GM10847 (cell line): Measurements from ENCODE around the gene CKMT2.

ENCODE experiments used
- POLR2A ChIP-seq: IDR thresholded peaks from 2 replicates; pipeline ENCODE4 v1.6.1; 2011; ENCODE audit not compliant: insufficient read length; ENCODE audit errors: extremely low read depth

The CKMT2 gene

DNA sequence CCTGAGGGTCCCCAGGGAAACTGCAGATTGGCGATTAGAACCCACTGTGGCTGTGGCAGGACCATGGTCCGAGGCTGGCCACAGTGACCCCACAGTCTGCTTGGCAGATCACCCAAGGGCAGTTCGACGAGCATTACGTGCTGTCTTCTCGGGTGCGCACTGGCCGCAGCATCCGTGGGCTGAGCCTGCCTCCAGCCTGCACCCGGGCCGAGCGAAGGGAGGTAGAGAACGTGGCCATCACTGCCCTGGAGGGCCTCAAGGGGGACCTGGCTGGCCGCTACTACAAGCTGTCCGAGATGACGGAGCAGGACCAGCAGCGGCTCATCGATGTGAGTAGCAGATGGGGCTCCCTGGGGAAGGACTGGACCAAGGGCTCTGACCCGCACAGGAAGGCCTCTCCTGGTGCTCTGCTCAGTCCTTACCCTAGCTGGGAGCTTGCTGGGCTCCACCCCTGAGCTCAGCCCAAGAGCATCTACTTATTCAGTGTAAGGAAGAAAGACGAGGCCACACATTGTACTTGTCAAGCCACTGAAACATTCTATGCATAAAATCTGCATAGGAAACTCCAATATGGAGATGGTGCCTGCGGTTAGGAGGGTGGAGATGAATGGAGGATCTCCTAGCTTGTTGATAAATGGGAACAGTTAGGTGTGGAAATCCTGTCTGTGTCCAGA, 21.9 kb downstream of the CKMT2 start:
- TF ChIP-seq POLR2A, result no peak

DNA sequence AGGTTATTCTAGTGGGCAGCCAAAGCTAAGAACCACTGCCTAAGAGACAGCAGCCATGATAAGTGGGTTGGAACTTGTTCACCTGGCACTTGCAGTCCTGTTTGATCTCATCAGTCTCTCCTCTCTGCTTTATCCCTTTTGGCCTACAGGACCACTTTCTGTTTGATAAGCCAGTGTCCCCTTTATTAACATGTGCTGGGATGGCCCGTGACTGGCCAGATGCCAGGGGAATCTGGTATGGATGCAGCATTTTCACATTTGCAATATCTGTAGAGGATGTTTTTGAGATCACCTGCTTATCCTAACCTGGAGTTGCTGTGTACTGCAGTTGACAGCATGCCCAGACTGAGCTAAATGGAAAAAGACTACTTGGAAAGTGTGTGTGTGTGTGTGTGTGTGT, 23.6 kb downstream of the CKMT2 start:
- no peak for TF ChIP-seq POLR2A

DNA sequence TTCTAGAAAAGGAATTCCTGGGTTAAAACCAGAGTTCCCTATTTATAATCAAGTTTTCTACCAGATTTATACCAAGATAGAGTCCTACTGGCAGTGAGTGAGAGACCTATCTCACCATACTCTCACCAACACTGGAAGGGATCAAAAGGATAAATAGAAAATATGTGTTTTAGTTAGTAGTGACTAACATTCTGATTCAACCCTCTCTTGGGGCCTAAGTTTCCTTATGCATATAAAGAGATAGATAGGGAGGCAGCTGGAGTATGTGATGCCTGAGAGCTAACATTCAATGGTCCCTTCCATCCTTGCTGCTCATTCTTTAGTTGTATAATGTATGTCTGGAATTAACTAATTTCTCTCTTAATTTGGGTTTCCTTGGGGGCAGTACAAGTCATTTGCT, 32.0 kb downstream of the CKMT2 start:
- TF ChIP-seq POLR2A, result no peak

DNA sequence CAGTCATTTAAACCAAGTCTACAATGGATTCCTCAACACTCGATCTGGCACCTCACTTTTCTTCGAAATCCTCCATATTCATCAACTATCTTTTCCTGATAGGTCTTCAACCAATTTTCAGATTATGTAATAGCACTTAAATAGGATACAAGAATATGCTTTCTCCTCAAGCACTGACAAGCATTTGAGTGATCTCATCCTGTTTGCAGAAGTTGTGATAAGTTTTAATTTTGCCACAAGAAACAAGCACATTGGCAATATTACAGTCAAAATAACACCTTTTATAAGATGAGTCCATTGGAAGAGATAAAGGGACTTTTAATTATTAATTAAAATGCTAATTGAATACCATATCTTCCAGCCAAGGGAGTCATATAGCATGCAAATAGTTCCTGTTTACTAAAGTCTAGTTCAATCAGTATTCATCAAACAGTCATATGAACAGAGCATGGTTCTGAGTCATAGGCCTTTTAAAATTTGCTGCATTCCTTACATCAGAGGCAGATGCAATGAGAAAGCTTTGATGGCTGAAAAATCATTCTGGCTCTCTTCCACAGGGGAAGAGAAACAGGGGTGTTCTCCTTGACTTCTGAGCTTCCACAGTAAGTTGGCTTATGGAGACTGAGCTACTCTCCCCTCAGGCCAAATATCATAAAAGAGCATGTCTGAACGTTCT, 35.5 kb downstream of the CKMT2 start:
- no peak for TF ChIP-seq POLR2A

DNA sequence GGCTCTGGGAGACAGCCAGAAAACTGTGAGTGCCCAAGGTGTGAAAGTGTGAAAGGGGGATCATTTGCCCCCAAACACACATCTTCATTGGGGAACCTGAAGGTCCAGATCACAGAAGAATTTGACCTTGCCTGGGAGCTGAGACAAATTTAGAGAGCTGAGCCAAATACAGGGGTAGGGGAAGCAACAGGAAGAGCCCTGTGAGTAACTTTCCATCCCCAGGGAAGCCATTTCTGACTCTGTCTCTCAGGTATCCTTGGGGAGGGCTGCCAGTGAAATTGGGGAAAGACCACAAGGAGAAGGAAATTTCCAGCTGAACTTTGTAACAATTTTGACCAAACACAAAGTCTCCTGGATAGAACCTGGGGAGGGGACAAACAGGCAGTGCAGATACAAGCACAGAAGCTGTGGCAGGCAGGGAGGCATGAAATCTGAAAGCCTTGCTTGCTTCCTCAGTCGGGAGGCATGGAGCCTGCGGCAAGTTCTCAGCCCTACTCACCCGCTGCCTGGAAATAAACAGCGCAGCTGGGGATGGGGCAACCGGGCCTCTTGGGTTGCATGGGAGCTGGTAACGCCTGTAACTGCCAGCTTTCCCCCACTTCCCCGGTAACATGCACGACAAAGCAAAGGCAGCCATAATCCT, 36.8 kb downstream of the CKMT2 start:
- TF ChIP-seq POLR2A, result no peak

DNA sequence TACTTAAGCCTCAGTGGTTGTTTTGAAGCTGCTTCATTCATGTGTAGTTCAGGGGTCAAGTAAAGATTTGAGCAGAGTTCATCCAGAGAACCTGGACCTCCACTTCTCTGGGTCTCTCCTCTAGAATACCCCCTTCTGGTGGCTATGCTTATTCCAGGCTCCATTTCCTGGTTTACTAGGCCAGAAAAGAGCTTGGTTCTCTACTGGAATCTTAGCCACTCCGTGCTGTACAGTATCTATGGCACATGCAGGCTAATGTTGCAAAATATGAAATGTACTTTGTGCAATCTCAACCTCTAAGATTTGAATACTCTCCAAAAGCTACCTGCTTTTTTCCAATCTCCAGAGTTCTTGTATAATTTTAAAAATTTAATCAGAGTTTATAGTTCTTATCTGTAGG, 50.9 kb downstream of the CKMT2 start:
- no peak for TF ChIP-seq POLR2A

DNA sequence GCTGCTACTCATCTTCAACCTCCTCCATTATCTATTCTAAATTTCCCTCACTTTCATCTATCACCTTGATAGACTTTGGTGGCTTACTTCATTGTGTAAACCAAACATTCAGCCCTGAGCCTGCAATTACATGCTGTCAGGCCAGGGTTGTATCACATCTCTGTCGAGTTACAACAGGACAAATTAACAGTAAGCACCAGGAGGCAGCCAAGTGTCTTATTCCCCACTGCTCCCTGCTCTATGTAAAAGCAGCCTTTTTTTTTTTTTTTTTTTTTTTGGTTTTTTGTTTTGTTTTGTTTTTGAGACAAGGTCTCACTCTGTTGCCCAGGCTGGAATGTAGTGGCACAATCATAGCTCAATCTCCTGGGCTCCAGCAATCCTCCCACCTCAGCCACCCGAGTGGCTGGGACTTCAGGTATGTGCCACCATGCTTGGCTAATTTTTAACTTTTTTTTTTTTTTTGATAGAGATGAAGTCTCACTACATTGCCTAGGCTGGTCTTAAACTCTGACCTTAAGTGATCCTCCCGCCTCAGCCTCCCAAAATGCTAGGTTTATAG, 53.0 kb downstream of the CKMT2 start:
- TF ChIP-seq POLR2A, result no peak

DNA sequence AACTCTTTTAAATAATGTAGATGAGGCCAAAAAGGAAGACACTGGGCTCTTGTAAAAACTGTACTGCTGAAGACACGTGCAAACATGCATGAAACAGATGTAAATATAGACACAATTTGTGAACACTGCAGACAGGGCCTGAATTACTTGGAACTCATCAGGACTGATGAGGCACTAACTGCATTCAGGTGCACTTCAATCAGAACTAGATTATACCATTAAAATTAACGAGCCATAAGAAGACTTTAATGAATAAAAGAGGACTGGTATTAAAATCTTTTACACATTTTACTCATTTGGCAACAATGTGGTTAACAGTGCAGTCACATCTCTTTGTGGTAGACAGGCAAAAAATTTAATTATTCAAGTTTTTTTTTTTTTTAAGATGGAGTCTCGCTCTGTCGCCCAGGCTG, 54.9 kb downstream of the CKMT2 start:
- no peak for TF ChIP-seq POLR2A

DNA sequence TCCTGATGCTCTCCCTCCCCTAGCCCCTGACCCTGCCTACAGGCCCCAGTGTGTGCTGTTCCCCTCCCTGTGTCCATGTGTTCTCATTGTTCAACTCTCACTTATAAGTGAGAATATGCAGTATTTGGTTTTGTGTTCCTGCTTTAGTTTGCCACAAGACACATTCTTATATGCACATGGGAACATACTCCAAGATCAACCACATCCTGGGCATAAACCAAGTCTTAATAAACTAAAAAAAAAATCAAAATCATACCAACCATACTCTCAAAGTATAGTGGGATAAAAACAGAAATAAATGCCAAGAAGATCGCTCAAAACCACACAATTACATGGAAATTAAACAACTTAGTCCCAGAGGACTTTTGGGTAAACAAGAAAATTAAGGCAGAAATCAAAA, 57.0 kb downstream of the CKMT2 start:
- no peak for TF ChIP-seq POLR2A

DNA sequence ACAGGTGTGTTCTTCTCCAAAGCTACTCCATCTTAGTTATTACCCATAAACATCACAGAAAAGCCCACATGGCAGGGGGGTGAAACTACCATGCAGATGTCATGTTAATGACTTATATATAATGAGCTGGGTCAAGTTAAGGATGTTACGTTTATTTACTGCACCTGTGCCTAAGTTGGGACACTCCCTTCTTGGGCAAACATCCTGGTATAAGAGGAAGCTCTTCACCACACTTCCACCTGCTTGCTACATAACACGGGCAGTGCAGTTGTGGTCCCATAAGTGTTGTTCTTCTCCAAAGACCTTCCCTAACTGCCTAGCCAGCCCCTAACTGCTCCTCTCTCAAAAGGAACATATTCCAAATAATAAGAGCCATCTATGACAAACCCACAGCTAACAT, 59.0 kb downstream of the CKMT2 start:
- no peak for TF ChIP-seq POLR2A

DNA sequence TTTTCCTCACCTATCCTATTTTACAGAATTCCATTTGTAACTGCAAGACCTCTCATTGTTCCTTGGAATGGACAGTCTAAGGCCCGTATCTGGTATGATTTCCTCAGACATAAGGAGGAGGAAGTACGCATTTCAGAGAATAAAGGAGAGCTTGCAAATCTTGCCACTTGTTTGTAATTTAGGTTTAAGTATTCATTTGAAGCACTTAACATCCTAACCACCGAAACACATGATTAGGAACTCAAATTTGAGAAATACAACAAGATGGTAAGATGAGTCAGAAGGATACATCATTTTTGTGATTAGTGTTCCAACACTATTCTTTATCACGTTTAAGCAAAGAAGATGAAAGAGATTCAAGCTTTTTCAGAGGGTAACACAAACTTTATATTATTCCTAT, 64.4 kb downstream of the CKMT2 start:
- no peak for TF ChIP-seq POLR2A

DNA sequence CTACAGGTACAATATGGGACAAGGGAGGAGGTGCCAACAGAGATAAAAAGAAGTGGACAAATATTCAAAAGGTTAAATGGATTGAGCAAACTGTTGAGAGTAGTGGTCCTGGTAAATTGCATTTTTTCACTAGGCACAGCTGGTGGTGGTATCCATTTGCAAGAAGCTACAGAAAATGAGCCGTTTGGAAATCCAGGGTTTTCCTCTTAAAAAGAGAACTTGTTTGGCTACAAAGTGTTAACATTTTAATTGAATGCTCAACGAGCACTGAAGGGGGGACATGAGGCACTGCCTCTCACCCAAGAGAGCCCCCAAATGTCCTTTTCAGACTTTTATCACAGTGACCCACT, 67.8 kb downstream of the CKMT2 start:
- TF ChIP-seq POLR2A, result no peak

DNA sequence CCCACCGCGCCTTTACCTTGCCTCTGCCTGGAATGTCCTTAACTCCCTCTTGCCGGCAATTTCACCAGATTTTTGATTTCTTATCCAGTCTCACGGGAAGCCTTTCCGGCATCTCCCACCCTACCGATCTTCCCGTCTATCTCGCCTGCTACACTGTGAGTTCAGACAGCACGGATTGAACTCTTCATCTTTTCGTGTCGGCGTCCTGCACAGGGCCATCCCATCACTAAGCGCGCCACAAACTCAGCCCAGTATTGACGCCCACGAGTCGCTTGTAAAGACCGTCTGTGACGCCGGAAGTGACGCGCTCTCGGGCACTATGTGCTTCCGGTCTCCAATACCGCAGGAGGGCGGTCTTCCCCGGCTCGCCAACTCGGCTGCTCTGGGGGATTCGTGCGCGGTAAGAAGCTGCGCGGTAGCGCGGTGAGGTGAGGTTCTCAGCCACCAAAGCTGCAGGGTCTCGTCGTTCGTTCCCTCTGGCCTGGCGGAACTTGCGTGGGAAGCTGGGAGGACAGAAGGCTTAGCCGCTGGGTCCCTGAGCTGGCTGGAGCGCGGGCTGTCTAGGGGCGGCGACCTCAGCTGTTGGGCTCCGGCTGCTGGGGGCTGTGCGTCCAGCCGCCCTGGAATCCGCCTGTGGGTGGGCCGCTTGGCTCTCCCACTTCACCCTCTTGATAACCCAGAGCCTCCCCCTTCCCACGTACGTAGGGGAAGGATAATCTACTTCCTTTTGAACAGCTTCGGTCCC, 68.3 kb downstream of the CKMT2 start, which contains the start of gene ZCCHC9:
ZCCHC9 (plus strand) TSS at position 317 of the 745 bp plus-strand sequence. CDS start 3,171 bp downstream, outside the sequence.
- peak; percentile 95 for TF ChIP-seq POLR2A

DNA sequence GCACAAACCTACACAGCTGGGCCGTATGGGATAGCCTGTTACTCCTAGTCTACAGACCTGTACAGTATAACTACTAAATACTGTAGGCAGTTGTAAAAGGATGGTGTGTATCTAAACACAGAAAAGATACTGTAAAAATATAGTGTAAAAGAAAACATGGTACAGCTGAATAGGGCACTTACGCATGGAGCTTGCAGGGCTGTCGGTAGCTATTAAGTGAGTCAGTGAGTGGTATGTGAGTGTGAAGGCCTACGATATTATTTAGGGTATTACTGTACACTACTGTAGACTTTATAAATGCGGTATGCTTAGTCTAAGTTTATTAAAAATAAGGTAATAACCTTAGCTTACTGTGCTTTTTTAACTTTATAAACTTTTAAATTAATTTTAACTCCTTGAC, 69.5 kb downstream of the CKMT2 start:
- no peak for TF ChIP-seq POLR2A

DNA sequence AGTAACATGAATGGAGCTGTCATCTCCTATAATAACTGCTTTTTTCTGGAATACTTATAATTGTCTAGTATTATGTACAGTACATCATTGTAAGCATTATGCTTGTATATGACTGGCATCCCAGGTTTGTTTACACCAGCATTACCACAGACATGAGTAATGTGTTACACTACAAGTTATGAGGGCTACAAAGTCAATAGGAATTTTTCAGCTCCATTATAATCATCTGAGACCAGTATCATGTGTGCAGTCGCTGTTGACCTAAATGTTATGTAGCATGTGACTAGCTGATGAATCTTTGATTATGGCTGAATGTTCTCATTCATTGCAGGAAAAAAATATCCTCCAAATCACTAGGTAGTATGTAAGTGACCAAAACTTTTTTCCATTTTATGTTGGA, 70.4 kb downstream of the CKMT2 start:
- TF ChIP-seq POLR2A, result no peak
